ENCODE measurements around the gene RAB3B. TPM values are rescaled to one million over a fixed set of nuclear protein-coding genes. Genes with fewer than 3 reads are reported as not detected.

Gene RAB3B
- total RNA-seq, 4 donors from 2014 or later = 1.8 to 4.5 (median 3.4) TPM

GRCh38 chr1:51867479-51868232, 122.8 kb downstream of the RAB3B start:
- TF ChIP-seq POLR2A (IDR thresholded peaks at IDR 0.05) = no peak
- TF ChIP-seq CTCF (IDR thresholded peaks at IDR 0.05) = no peak
- TF ChIP-seq EP300 (IDR thresholded peaks at IDR 0.05; ENCODE audit: low read depth) = no peak
- no peak for TF ChIP-seq POLR2AphosphoS5 (IDR thresholded peaks at IDR 0.05)
- intact Hi-C loops (cut with DNase I; ENCODE audit: low total_unique reads) = no loop called here
- in situ Hi-C loops (cut with MboI; ENCODE audit: low pct_ligation_motif_present in 1 of 4, low pct_unique_long_range_greater_than_20kb in 1 of 4, low sequenced_read_pairs in 3 of 4) = no loop called here

GRCh38 chr1:51863384-51863783, 127.1 kb downstream of the RAB3B start:
- H3K9me3 ChIP-seq = no peaks in the 10 kb centered on the region
- no peaks in the 10 kb centered on the region for H3K27me3 ChIP-seq
- in situ Hi-C loops (cut with MboI; ENCODE audit: low pct_ligation_motif_present in 1 of 4, low pct_unique_long_range_greater_than_20kb in 1 of 4, low sequenced_read_pairs in 3 of 4) (no loop called here), intact Hi-C loops (cut with DNase I; ENCODE audit: low total_unique reads) (no loop called here)
- peaks cover 0 to 7% (median 0%) of the 10 kb centered on the region in 4 donors for H3K4me1 ChIP-seq
- H3K27ac ChIP-seq = no peak overlapping the region
- TF ChIP-seq CTCF (IDR thresholded peaks at IDR 0.05) (no peak), POLR2A (IDR thresholded peaks at IDR 0.05) (no peak), EP300 (IDR thresholded peaks at IDR 0.05; ENCODE audit: low read depth) (no peak), POLR2AphosphoS5 (IDR thresholded peaks at IDR 0.05) (no peak)
- WGBS, 2 donors (ENCODE audit: low coverage in 1 of 2) = 82 to 91% methylated on average over 2 of the region's 2 CpGs
- DNase-seq = no peak
- no peak overlapping the region for H3K4me3 ChIP-seq
- no peaks in the 10 kb centered on the region for H3K36me3 ChIP-seq

More at GRCh38 chr1:51867479-51868232, 122.8 kb downstream of the RAB3B start:
- WGBS, 2 donors (ENCODE audit: low coverage in 1 of 2) = 95 to 98% methylated on average over 4 of the region's 4 CpGs
- H3K27ac ChIP-seq = no peak overlapping the region
- no peaks in the 10 kb centered on the region for H3K9me3 ChIP-seq
- no peak overlapping the region for H3K4me3 ChIP-seq
- no peaks in the 10 kb centered on the region for H3K36me3 ChIP-seq
- H3K4me1 ChIP-seq = peaks cover 0 to 8% (median 6%) of the 10 kb centered on the region in 4 donors
- DNase-seq = no peak
- no peaks in the 10 kb centered on the region for H3K27me3 ChIP-seq

GRCh38 chr1:51861669-51862068, 128.8 kb downstream of the RAB3B start:
- no peak for DNase-seq
- no peaks in the 10 kb centered on the region for H3K9me3 ChIP-seq
- 91% methylated on average over 5 of the region's 5 CpGs; no CpG with 5 or more reads in 1 of the 2 donors for WGBS, 2 donors (ENCODE audit: low coverage in 1 of 2)
- no peak overlapping the region for H3K4me3 ChIP-seq
- H3K4me1 ChIP-seq = peaks cover 0 to 7% (median 0%) of the 10 kb centered on the region in 4 donors
- H3K27ac ChIP-seq = no peak overlapping the region
- no peaks in the 10 kb centered on the region for H3K27me3 ChIP-seq
- TF ChIP-seq EP300 (IDR thresholded peaks at IDR 0.05; ENCODE audit: low read depth) (no peak), CTCF (IDR thresholded peaks at IDR 0.05) (no peak), POLR2A (IDR thresholded peaks at IDR 0.05) (no peak), POLR2AphosphoS5 (IDR thresholded peaks at IDR 0.05) (no peak)
- H3K36me3 ChIP-seq = no peaks in the 10 kb centered on the region
- intact Hi-C loops (cut with DNase I; ENCODE audit: low total_unique reads) = no loop called here
- in situ Hi-C loops (cut with MboI; ENCODE audit: low pct_ligation_motif_present in 1 of 4, low pct_unique_long_range_greater_than_20kb in 1 of 4, low sequenced_read_pairs in 3 of 4) = no loop called here

GRCh38 chr1:51859735-51860134, 130.8 kb downstream of the RAB3B start:
- no peak for TF ChIP-seq POLR2AphosphoS5 (IDR thresholded peaks at IDR 0.05)
- no peak for TF ChIP-seq POLR2A (IDR thresholded peaks at IDR 0.05)
- no peak for TF ChIP-seq EP300 (IDR thresholded peaks at IDR 0.05; ENCODE audit: low read depth)
- no peak for TF ChIP-seq CTCF (IDR thresholded peaks at IDR 0.05)
- Histone ChIP-seq H3K4me3 (no peak overlapping the region), H3K4me1 (no peaks in the 10 kb centered on the region), H3K27ac (no peak overlapping the region), H3K9me3 (no peaks in the 10 kb centered on the region), H3K27me3 (no peaks in the 10 kb centered on the region), H3K36me3 (peaks cover 0 to 5% (median 0%) of the 10 kb centered on the region in 4 donors)
- DNase-seq = no peak
- 81 to 90% methylated on average over 2 of the region's 2 CpGs for WGBS, 2 donors (ENCODE audit: low coverage in 1 of 2)
- in situ Hi-C loops (cut with MboI; ENCODE audit: low pct_ligation_motif_present in 1 of 4, low pct_unique_long_range_greater_than_20kb in 1 of 4, low sequenced_read_pairs in 3 of 4) = no loop called here
- intact Hi-C loops (cut with DNase I; ENCODE audit: low total_unique reads) = no loop called here

Data from transverse colon (tissue), 4 donors.